Fibroblast of the aortic adventitia (primary cell): ENCODE data around the gene LRRC8C. TPM values are rescaled to one million over a fixed set of nuclear protein-coding genes. Genes with fewer than 3 reads are reported as not detected.

ENCODE experiments used
- DNase-seq: peaks from one replicate; pipeline ENCODE4 v3.0.0-alpha.2; 2010; ENCODE audit warnings: low read depth
- H3K4me3 ChIP-seq: 2 replicates; pipeline ENCODE4 v1.5.1; 2011; ENCODE audit warnings: low read depth, mild to moderate bottlenecking, control low read depth, low read length, moderate library complexity
- CTCF ChIP-seq: IDR thresholded peaks from 2 replicates; pipeline ENCODE4 v1.5.1; 2011; ENCODE audit warnings: mild to moderate bottlenecking, low read length, control low read depth, inconsistent platforms; ENCODE audit not compliant: insufficient read depth
- total RNA-seq: library from RNA; depleted of rRNA; stranded (reverse); fragments of >200 nt; gene quantifications from 2 replicates; pipeline ENCODE4 v1.2.3, GENCODE V29; 2012; ENCODE audit warnings: low replicate concordance

The LRRC8C gene
- total RNA-seq, 1 donor = 25.3 TPM

DNA sequence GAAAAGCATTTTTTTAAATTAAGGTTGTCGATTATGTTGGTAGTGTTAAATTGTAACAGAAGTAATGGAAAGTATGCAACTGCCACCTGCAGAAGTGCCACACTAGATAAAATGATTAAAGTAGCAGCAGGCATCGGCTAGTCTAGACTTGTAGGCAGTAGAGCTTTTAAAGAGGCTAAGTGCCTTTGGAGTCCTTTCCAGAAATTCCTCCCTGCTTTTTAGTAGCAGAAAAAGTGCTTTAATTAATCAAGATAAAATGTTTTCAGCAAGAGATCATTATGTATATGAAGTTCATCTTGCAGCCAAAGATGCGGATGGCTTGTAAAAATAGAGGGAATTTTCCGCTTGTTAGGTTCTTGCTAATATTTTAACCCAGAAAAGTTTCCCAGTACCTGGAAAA is 100.8 kb downstream of the LRRC8C start:
- no peak for DNase-seq
- TF ChIP-seq CTCF = no peak
- no peak overlapping the region for H3K4me3 ChIP-seq

GRCh38 chr1:89734442-89734841 is 101.5 kb downstream of the LRRC8C start:
- peak; percentile 70 for DNase-seq
- no peak for TF ChIP-seq CTCF
- no peak overlapping the region for H3K4me3 ChIP-seq

DNA sequence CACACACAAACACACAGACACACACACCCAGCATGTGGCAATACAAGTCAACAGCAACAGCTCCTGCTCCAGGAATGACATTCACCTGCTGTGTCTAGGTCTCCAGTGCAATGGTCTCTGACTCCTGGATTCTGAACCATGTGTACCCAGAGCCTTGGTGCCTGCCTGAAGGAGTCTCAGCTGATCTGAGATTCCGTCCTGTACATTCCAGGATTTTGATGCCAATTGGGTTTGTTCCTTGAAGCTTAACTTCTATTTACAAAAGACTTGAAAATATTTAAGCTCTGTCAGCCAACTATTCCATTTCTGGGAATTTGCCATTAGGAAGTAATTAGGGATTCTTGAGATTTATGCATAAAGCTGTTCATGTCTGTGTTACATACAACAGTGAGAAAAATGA is 102.6 kb downstream of the LRRC8C start:
- no peak for TF ChIP-seq CTCF
- H3K4me3 ChIP-seq = no peak overlapping the region
- no peak for DNase-seq

DNA sequence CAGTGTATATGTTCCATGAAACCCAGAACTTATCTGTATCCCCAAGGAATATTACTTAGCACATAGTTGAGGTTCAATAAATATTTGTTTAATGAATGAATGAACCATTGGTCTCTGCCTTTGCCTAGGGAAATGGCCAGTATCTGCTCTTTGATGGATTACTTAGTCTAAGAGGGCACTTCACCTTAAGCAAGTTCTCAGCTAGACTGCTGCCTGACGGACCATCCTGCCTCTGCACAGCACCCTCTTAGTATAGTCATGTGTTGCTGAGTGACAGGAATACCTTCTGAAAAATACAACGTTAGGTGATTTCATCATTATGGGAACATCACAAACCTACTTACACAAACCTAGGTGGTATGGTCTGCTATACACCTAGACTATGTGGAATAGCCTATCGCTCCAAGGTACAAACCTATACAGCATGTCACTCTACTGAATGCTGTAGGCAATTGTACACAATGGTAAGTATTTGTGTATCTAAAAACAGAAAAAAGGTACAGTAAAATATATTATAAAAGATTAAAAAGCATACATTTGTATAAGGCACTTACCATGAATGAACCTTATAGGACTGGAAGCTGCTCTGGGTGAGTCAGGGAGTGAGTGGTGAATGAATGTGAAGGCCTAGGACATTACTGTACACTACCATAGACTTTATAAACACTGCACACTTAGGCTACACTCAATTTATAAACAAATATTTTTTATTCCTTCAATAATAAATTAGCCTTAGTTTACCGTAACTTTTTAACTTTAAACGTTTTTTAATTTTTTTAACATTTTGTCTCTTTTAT is 104.2 kb downstream of the LRRC8C start:
- TF ChIP-seq CTCF = no peak
- no peak for DNase-seq
- H3K4me3 ChIP-seq = no peak overlapping the region

- no peak for TF ChIP-seq CTCF
- no peak for DNase-seq
- no peak overlapping the region for H3K4me3 ChIP-seq
Measured at GRCh38 chr1:89737985-89738510, 105.1 kb downstream of the LRRC8C start.

DNA sequence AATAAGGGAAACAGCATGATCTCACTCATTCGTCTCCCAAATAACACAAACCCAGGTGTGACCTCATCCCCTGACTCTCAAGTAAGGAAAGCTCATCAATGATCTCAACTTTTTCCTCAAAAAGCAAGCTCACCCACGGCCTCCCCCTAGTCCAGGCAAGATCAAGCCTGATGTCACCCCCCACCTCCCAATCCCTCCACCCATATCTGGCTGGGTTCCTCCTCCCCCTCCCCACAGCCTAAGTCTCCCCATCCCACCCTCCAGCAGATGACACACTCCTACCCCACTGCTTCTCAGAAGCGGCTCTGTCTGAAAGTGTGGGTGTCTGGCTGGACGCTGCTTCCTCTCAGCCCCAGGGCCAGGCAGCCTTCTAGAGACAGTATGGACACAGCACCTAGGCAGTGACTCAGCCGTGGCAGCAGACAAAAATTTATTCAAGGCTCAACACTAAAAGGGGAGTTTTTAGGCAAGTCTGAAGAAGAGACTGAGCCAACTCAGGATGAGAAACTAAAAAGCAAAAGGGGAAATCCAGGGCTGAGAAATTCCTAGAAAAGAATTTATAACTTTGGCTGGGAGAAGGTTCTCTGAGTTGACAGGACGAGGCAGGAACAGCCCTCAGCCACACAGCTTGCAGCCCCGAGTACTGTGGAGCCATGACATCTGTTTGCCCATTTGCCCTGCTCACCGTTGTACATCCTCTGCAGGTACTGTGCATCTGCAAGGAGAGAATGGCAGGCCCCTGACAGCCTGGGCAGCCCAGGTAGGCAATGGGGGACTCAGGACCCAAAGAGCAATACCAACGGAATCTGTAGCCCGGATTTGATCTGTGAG is 106.3 kb downstream of the LRRC8C start:
- DNase-seq = peak; percentile 69

More for the DNA sequence above, 106.3 kb downstream of the LRRC8C start:
- H3K4me3 ChIP-seq = no peak overlapping the region
- no peak for TF ChIP-seq CTCF
